Measurements from ENCODE around the gene BMPER. TPM values are rescaled to one million over a fixed set of nuclear protein-coding genes. Genes with fewer than 3 reads are reported as not detected.
"Not testable (repeated sequence)": the region's sequence is repeated elsewhere in the genome, so short reads cannot be mapped to it uniquely, and the experiment has no call there.

Gene BMPER
- total RNA-seq, 2 experiments from 2014 or later: not detected

DNA sequence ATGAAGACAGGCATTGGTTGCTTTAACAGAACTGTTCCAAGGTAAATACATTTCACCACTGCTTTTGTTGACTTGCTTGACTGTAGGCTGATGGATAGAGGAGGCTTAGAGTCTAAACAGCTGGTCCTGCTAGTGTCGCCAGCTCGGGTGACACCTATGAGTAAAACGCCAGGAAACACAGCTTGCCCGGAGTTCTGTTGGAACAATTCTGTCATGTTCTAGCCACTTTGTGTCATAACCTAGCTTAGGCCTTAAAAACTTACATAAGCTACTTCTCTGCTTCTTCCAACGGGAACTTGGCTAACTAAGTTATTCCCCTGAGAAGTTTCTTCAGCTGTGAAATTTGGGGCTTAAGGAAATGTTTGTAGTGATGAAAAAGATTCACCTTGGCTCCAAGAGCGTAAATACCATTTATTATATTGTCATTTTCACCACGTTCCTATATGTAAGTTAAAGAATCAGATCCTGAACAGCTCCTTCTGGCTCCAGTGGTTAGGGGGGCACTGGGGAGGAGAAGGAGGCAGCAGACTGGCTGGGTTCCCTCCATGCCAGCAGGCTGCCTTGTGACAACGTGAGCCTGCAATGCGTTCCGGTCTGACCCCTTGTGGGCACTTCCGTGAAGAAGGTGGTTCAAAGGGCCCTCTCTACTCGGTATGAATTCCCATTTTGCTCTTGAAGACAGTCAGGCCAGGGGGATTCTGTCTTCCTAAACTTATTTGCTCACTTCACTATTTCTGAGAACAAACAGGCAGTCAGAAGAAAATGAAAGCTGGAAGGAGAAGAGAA, 253.2 kb downstream of the BMPER start:
- Mint-ChIP-seq H3K36me3 (ENCODE audit: low read depth) (no peaks in the 10 kb centered on the region), H3K4me3 (no peak overlapping the region), H3K27ac (no peak overlapping the region), H3K4me1 (ENCODE audit: low read depth) (no peaks in the 10 kb centered on the region), H3K9me3 (no peaks in the 10 kb centered on the region), H3K27me3 (ENCODE audit: low read depth) (no peaks in the 10 kb centered on the region)
- CTCF ChIA-PET: no interaction called here
- intact Hi-C loops (cut with micrococcal nuclease): no loop called here
- no peak for DNase-seq

DNA sequence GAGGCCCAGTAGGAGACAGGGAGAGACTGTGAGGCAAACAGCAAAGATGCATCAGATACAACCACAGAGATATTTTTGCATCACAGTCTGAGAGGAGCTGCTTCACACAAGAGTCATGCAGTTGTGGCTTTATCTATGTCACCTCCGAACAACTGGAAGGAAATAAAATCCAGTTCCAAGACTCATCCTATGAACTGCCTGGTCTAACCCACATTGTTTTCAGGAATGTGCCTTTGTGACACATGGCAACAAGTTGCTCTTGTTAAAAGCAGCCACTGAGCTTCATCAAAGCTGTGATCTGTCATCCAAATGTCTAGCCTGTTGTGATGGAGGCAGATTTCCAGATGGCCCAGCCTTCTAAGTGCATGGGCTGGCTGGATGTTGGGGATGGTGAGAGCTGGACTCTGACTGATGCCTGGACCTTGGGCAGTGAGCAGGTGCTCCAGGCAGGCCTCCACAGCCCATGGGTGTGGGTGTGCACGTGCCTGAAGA, 255.0 kb downstream of the BMPER start:
- H3K9me3 Mint-ChIP-seq: peaks cover 2% of the 10 kb centered on the region
- H3K27ac Mint-ChIP-seq: no peak overlapping the region
- DNase-seq: no peak
- H3K36me3 Mint-ChIP-seq (ENCODE audit: low read depth): no peaks in the 10 kb centered on the region
- CTCF ChIA-PET: no interaction called here
- H3K27me3 Mint-ChIP-seq (ENCODE audit: low read depth): no peaks in the 10 kb centered on the region
- no peak overlapping the region for H3K4me3 Mint-ChIP-seq
- H3K4me1 Mint-ChIP-seq (ENCODE audit: low read depth): no peaks in the 10 kb centered on the region
- intact Hi-C loops (cut with micrococcal nuclease): no loop called here

DNA sequence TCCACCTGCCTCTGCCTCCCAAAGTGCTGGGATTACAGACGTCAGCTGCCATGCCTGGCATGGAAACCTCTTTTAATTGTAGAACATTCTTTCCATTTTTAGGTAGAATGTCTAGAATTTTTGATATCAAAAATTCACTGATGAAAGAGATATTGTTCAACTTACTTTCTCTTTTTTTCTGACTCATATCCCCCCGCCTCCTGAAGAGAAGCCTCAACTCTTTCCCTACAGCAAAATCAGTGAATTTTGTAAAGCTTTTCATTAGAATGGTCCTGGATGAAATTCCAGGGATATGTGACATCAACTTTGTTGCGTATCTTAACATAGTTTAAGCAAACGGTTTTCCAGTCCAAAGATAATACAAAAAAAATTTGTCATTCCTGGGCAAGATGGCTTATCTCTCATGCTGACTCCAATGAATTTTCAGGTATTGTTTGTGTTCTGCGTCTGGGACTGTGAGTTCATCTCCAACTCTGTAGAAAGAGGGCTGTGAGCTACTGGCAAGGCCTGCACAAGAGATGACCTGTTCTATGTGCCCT, 256.8 kb downstream of the BMPER start:
- Mint-ChIP-seq H3K4me3 (no peak overlapping the region), H3K36me3 (ENCODE audit: low read depth) (no peaks in the 10 kb centered on the region), H3K9me3 (peaks cover 2% of the 10 kb centered on the region), H3K27me3 (ENCODE audit: low read depth) (no peaks in the 10 kb centered on the region), H3K4me1 (ENCODE audit: low read depth) (no peaks in the 10 kb centered on the region), H3K27ac (no peak overlapping the region)
- intact Hi-C loops (cut with micrococcal nuclease): no loop called here
- DNase-seq: no peak
- CTCF ChIA-PET: no interaction called here

DNA sequence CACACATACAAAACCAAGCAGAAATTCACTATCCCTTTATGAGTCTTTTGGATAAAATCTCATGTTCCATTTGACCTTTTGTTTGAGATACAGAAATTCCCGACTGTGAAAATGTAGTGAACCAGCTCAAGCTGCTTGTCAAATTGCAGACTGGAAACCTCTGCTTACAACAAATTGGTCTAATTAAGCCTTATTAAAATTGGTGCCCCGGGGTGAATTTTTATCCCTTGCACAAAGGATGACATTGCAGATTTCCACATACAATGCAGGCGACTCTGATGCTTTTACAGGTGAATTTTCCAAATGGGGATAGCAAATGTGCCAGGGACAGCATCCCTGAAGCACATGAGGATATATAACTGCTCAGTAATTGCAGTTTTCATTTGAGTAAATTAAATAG, 257.3 kb downstream of the BMPER start:
- intact Hi-C loops (cut with micrococcal nuclease): no loop called here
- CTCF ChIA-PET: no interaction called here
- Mint-ChIP-seq H3K27ac (no peak overlapping the region), H3K4me1 (ENCODE audit: low read depth) (no peaks in the 10 kb centered on the region), H3K9me3 (peaks cover 2% of the 10 kb centered on the region), H3K4me3 (no peak overlapping the region), H3K36me3 (ENCODE audit: low read depth) (no peaks in the 10 kb centered on the region), H3K27me3 (ENCODE audit: low read depth) (no peaks in the 10 kb centered on the region)
- DNase-seq: no peak

DNA sequence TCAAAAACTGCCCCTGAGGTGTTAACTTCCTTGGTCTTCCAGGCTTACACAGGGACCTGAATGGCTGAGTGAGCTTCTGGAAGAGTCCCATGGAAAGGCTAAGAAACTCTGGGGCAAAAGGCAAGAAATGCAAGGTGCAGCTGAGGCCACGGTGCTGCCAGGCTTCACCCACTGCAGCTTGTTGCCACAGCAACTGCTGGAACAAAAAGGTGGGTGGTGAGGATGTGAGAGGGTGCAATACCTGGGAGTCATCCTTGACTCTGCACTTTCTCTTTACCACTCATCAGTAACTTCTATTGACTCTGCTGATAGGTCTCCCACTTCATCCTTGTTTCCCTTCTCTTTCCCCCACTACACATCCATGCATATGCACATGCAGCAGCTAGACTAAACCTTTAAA, 258.6 kb downstream of the BMPER start:
- H3K27ac Mint-ChIP-seq: no peak overlapping the region
- no peak overlapping the region for H3K4me3 Mint-ChIP-seq
- no peaks in the 10 kb centered on the region for H3K4me1 Mint-ChIP-seq (ENCODE audit: low read depth)
- H3K36me3 Mint-ChIP-seq (ENCODE audit: low read depth): no peaks in the 10 kb centered on the region
- no peak for DNase-seq
- intact Hi-C loops (cut with micrococcal nuclease): no loop called here
- H3K9me3 Mint-ChIP-seq: peaks cover 2% of the 10 kb centered on the region
- CTCF ChIA-PET: no interaction called here
- H3K27me3 Mint-ChIP-seq (ENCODE audit: low read depth): no peaks in the 10 kb centered on the region

DNA sequence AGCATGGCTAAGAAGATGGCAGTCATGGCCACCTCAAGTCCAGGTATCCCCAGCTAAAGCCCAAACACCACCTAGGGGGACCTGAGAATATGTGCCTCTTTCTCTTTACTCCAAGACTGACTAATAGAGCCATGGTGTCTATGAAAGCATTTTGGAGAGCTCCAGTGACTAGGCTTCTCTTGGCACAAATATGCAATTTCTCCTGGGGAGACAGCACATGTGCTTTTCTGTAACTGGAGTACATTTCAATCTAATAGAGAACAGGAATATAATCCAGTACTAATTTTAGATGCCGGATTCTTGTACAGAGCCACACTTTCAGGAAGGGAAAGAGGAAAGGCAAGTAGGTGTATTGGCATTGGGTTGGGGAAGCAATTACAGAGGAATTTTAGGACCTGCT, 260.1 kb downstream of the BMPER start:
- H3K27ac Mint-ChIP-seq: no peak overlapping the region
- no peak for DNase-seq
- intact Hi-C loops (cut with micrococcal nuclease): no loop called here

DNA sequence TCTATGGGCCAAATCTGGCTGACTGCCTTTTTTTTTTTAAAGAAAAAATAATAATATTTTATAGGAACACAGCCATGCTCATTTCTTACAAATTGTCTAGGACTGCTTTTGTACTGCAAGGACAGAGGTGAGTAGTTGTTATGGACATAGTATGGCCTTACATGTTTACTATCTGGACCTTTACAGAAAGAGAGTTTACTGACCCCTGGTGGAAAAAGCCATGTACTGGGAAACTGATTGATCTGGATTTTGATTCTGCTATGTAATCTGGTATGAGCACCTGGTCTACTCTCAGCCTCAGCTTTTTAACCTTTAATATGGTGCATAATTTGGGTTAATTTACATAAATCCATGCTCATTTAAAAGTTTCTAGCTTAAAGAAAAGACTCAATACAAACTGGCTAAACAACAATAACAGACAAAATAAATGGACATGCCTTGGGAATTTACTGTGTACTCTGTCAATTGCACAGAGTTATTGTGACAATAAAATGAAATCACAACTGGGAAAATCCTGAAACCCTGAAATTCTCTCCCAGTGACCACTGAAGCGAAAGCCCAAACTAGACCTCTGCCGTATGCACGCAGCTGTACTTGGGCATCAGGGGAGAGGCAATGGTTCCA, 260.7 kb downstream of the BMPER start:
- CTCF ChIA-PET: no interaction called here
- Mint-ChIP-seq H3K9me3 (peaks cover 2% of the 10 kb centered on the region), H3K4me1 (ENCODE audit: low read depth) (no peaks in the 10 kb centered on the region), H3K4me3 (no peak overlapping the region), H3K27ac (no peak overlapping the region), H3K27me3 (ENCODE audit: low read depth) (no peaks in the 10 kb centered on the region), H3K36me3 (ENCODE audit: low read depth) (no peaks in the 10 kb centered on the region)
- intact Hi-C loops (cut with micrococcal nuclease): no loop called here
- DNase-seq: no peak

More for the DNA sequence above, 260.1 kb downstream of the BMPER start:
- no peak overlapping the region for H3K4me3 Mint-ChIP-seq
- CTCF ChIA-PET: interaction anchor here (0.9 kb wide), 1 partner anchor 10 kb away, joined by 3 read pairs; no protein-coding TSS in a partner anchor
- peaks cover 2% of the 10 kb centered on the region for H3K9me3 Mint-ChIP-seq
- no peaks in the 10 kb centered on the region for H3K36me3 Mint-ChIP-seq (ENCODE audit: low read depth)
- no peaks in the 10 kb centered on the region for H3K27me3 Mint-ChIP-seq (ENCODE audit: low read depth)
- no peaks in the 10 kb centered on the region for H3K4me1 Mint-ChIP-seq (ENCODE audit: low read depth)

DNA sequence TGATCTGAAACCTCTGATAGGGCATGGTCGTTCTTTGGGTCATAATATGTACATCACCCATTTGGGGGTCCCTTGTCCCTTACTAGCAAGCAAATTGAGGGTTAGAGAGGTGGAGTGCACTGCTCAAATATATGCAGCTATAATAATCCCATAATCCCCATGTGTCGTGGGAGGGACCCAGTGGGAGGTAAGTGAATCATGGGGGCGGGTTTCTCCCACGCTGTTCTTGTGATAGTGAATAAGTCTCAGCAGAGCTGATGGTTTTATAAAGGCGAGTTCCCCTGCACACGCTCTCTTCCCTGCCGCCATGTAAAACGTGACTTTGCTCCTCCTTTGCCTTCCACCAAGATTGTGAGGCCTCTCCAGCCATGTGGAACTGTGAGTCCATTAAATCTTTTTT, 262.7 kb downstream of the BMPER start:
- CTCF ChIA-PET: no interaction called here
- no peak for DNase-seq
- H3K4me3 Mint-ChIP-seq: no peak overlapping the region
- peaks cover 2% of the 10 kb centered on the region for H3K9me3 Mint-ChIP-seq
- no peaks in the 10 kb centered on the region for H3K27me3 Mint-ChIP-seq (ENCODE audit: low read depth)
- H3K4me1 Mint-ChIP-seq (ENCODE audit: low read depth): no peaks in the 10 kb centered on the region
- no peak overlapping the region for H3K27ac Mint-ChIP-seq
- intact Hi-C loops (cut with micrococcal nuclease): no loop called here
- H3K36me3 Mint-ChIP-seq (ENCODE audit: low read depth): no peaks in the 10 kb centered on the region

DNA sequence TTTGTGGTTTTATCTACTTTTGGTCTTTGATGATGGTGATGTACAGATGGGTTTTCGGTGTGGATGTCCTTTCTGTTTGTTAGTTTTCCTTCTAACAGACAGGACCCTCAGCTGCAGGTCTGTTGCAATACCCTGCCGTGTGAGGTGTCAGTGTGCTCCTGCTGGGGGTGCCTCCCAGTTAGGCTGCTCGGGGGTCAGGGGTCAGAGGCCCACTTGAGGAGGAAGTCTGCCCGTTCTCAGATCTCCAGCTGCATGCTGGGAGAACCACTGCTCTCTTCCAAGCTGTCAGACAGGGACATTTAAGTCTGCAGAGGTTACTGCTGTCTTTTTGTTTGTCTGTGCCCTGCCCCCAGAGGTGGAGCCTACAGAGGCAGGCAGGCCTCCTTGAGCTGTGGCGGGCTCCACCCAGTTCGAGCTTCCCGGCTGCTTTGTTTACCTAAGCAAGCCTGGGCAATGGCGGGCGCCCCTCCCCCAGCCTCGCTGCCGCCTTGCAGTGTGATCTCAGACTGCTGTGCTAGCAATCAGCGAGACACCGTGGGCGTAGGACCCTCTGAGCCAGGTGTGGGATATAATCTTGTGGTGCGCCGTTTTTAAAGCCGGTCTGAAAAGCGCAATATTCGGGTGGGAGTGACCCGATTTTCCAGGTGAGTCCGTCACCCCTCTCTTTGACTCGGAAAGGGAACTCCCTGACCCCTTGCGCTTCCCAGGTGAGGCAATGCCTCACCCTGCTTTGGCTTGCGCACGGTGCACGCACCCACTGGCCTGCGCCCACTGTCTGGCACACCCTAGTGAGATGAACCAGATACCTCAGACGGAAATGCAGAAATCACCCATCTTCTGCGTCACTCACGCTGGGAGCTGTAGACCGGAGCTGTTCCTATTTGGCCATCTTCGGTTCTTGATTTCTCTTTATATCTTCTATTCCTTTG, 269.6 kb downstream of the BMPER start:
- H3K36me3 Mint-ChIP-seq (ENCODE audit: low read depth); H3K9me3 Mint-ChIP-seq; DNase-seq; CTCF ChIA-PET; H3K27ac Mint-ChIP-seq; H3K4me3 Mint-ChIP-seq; intact Hi-C loops (cut with micrococcal nuclease); H3K4me1 Mint-ChIP-seq (ENCODE audit: low read depth); H3K27me3 Mint-ChIP-seq (ENCODE audit: low read depth): not testable (repeated sequence)

DNA sequence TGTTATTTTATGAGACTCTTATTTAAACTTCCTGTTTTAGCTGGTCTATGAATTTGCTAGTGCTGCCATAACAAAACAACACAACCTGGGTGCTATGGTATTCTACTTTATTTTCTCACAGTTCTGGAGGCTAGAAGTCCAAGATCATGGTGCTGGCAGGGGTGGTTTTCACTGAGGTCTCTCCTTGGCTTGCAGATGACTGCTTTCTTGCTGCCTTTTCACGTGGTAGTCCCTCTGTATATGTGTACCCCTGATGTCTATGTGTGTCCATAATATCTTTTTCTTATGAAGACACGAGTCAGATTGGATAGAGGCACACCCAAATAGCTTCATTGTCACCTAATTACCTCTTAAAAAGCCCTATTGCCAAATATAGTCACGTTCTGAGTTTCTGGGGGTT, 270.5 kb downstream of the BMPER start:
- no peak for DNase-seq
- Mint-ChIP-seq H3K4me1 (ENCODE audit: low read depth) (no peaks in the 10 kb centered on the region), H3K9me3 (no peaks in the 10 kb centered on the region), H3K36me3 (ENCODE audit: low read depth) (no peaks in the 10 kb centered on the region), H3K27me3 (ENCODE audit: low read depth) (no peaks in the 10 kb centered on the region), H3K4me3 (no peak overlapping the region), H3K27ac (no peak overlapping the region)
- intact Hi-C loops (cut with micrococcal nuclease): no loop called here
- CTCF ChIA-PET: no interaction called here

DNA sequence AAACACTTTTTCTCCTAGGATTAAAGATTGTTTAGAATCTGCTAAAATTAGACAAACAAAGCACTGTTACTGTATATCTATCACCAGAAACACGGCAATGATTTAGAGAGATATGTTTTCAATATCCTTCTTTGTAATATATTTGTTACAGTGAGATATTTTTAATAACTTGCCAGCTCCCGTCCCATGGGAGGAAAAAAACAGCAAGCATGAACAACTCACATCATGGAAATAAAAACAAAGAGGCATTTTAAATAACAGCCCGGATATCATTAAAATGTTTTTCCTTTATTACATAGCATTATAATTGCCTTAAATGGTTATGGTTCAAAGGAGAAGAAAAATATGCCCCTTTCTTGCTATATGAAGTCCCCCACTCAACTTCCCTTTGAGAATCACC, 272.1 kb downstream of the BMPER start:
- Mint-ChIP-seq H3K27ac (no peak overlapping the region), H3K36me3 (ENCODE audit: low read depth) (no peaks in the 10 kb centered on the region), H3K4me1 (ENCODE audit: low read depth) (no peaks in the 10 kb centered on the region), H3K9me3 (no peaks in the 10 kb centered on the region), H3K27me3 (ENCODE audit: low read depth) (no peaks in the 10 kb centered on the region), H3K4me3 (no peak overlapping the region)
- CTCF ChIA-PET: no interaction called here
- no peak for DNase-seq
- intact Hi-C loops (cut with micrococcal nuclease): no loop called here

DNA sequence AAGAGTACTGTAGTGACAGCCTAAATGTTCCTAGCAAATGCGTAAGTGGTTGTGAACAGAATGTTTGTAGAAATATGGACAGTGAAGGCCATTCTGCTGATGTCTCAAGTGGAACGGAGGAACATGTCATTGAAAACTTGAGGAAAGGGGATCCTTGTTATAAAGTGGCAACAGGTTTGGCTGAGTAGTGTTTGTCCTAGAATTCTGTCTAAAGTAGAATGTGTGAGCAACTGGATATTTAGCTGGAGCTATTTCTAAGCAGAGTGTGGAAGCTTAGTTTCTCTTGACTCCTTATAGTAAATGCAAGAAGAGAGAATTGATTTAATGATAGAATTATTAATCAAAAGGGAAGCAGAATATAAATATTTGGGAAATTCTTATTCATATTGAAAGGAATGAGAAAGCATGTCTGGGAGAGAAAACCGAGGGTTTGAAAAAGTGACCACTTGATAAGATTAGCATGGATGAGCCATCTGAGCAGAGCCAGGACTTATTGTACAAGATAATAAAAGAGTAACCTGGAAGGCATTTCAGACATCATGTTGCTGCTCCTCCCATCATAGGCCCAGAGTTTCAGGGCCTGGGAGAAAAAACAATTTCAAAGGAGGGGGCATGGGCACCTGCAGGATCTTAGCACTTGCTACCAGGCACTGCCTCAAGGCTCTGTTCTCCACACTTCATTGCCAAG, 276.1 kb downstream of the BMPER start:
- Mint-ChIP-seq H3K4me3 (no peak overlapping the region), H3K9me3 (no peaks in the 10 kb centered on the region), H3K36me3 (ENCODE audit: low read depth) (no peaks in the 10 kb centered on the region), H3K27ac (no peak overlapping the region), H3K4me1 (ENCODE audit: low read depth) (no peaks in the 10 kb centered on the region), H3K27me3 (ENCODE audit: low read depth) (no peaks in the 10 kb centered on the region)
- intact Hi-C loops (cut with micrococcal nuclease): no loop called here
- DNase-seq: no peak
- CTCF ChIA-PET: no interaction called here

Data from activated naive CD4-positive, alpha-beta T cell treated with anti-CD3 and anti-CD28 coated beads for 36 hours (primary cell).